PFSK-1 (cell line): ENCODE results near the gene ALDH4A1.

Source experiments
- FOXP2 ChIP-seq: optimal IDR thresholded peaks from 2 replicates; pipeline ENCODE3; 2011; ENCODE audit warnings: borderline replicate concordance, control low read depth, inconsistent platforms; ENCODE audit not compliant: insufficient read depth; ENCODE audit errors: extremely low read length, extremely low read depth
- POLR2AphosphoS5 ChIP-seq: IDR thresholded peaks from 2 replicates; pipeline ENCODE4 v1.6.1; 2012; ENCODE audit warnings: low read depth, mild to moderate bottlenecking, control low read depth, low read length, moderate library complexity
- SIN3A ChIP-seq: IDR thresholded peaks from 2 replicates; pipeline ENCODE4 v1.6.1; 2012; ENCODE audit warnings: mild to moderate bottlenecking, low read length, moderate library complexity, borderline replicate concordance; ENCODE audit not compliant: insufficient read depth
- TAF1 ChIP-seq: IDR thresholded peaks from 2 replicates; pipeline ENCODE4 v1.6.1; 2012; ENCODE audit warnings: low read length, control low read depth, borderline replicate concordance; ENCODE audit not compliant: insufficient read depth
- TF ChIP-seq, protein P1 (sequence below), 2 experiments: IDR thresholded peaks; 2 replicates each; pipeline versions ENCODE4 v1.6.1 to v1.8.0; 2011 to 2012; ENCODE audit warnings: low read depth in 2 of 2, low read length in 2 of 2, control low read depth in 1 of 2, inconsistent platforms in 1 of 2, mild to moderate bottlenecking in 1 of 2, moderate library complexity in 1 of 2; ENCODE audit not compliant: insufficient read depth in 1 of 2

The ALDH4A1 gene

DNA sequence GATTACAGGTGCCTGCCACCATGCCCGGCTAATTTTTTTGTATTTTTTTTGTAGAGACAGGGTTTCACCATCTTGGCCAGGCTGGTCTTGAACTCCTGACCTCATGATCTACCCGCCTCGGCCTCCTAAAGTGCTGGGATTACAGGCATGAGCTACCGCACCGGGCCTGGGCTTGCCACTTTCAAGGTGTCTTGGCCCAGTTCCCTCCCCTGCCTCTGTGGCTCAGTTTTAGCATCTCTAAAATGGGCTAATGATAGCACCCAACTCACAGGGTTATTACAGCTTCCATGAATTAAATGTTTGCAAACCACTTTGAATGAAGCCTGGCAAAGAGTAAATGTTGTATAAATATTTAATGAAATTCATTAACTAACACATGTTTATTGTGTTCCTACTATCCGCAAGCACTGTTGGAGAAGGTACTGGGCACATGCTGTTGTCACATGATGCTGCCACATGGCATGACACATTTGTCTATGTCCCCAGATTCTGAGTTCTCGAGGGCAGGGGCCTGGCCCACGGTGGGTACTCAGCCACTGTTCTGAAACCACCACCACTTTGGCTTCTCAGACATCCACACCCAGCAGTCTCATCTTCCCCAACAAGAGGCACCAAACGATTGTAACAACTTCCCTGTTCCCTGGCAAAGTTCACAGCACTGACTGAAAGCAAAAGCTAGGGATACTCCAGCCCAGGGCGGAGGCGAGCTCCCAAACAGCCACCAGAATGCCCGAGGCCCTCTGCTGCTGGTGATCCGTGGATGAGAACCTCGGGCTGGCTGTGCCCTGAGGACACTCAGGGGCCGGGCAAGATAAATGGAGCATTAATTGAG lies 44.4 kb upstream of the ALDH4A1 start:
- TF ChIP-seq FOXP2 (no peak), TAF1 (no peak), SIN3A (no peak), POLR2AphosphoS5 (no peak)
- TF ChIP-seq, protein P1, sequence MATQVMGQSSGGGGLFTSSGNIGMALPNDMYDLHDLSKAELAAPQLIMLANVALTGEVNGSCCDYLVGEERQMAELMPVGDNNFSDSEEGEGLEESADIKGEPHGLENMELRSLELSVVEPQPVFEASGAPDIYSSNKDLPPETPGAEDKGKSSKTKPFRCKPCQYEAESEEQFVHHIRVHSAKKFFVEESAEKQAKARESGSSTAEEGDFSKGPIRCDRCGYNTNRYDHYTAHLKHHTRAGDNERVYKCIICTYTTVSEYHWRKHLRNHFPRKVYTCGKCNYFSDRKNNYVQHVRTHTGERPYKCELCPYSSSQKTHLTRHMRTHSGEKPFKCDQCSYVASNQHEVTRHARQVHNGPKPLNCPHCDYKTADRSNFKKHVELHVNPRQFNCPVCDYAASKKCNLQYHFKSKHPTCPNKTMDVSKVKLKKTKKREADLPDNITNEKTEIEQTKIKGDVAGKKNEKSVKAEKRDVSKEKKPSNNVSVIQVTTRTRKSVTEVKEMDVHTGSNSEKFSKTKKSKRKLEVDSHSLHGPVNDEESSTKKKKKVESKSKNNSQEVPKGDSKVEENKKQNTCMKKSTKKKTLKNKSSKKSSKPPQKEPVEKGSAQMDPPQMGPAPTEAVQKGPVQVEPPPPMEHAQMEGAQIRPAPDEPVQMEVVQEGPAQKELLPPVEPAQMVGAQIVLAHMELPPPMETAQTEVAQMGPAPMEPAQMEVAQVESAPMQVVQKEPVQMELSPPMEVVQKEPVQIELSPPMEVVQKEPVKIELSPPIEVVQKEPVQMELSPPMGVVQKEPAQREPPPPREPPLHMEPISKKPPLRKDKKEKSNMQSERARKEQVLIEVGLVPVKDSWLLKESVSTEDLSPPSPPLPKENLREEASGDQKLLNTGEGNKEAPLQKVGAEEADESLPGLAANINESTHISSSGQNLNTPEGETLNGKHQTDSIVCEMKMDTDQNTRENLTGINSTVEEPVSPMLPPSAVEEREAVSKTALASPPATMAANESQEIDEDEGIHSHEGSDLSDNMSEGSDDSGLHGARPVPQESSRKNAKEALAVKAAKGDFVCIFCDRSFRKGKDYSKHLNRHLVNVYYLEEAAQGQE (IDR thresholded peaks at IDR 0.05; ENCODE audit: insufficient read depth in 1 of 2, low read depth in 2 of 2, low read length in 2 of 2), result no peak

DNA sequence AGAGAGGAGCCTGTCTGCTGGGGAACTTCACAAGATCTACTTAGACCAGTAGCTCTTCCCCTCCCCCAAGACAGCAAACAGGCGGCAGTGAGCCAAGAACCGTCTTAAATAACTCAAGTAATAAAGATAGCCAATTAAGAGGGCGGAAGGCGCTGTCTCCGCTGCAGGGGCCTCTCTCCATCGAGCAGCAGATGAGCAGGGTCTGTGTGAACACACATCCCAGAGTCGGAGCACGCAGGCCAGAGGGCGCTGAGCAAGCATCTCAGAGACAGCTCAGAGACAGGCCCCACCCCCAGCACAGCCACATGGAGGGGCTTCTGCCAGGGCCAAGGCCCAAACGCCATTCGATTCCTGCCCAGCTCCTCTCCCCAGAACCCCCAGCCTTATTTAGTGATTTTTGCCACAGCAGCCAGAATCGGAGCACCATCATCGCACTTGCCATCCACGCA lies 43.1 kb upstream of the ALDH4A1 start:
- TF ChIP-seq SIN3A (no peak; the same call in 1 of the 2 replicates), TAF1 (no peak), POLR2AphosphoS5 (no peak), FOXP2 (peak; percentile 57)
- TF ChIP-seq, protein P1 (IDR thresholded peaks at IDR 0.05; ENCODE audit: insufficient read depth in 1 of 2, low read depth in 2 of 2, low read length in 2 of 2), result peak in 1 of 2 experiments; percentile 31; a peak in 1 of 4 replicates

DNA sequence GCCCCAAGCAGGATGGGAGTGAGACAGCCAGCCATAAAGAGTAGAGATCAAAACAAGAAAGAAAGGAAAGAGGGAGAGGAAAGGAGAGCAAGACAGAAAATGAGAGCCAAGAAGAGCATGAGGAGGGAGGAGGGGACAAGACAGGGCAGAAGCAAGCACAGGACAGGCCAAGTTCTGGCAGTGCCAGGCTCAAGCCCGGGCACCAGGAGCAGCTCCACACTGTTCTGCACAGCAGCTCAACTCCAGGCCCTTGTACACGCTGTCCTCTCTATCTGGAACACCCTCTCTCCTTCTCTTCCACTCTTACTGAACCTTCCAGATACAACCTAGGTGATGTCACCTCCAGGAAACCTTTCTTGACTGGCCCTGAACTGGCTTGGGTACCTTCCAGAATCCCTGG lies 42.5 kb upstream of the ALDH4A1 start:
- TF ChIP-seq FOXP2, result no peak
- no peak for TF ChIP-seq POLR2AphosphoS5
- no peak for TF ChIP-seq SIN3A
- no peak for TF ChIP-seq TAF1
- TF ChIP-seq, protein P1 (IDR thresholded peaks at IDR 0.05; ENCODE audit: insufficient read depth in 1 of 2, low read depth in 2 of 2, low read length in 2 of 2), result no peak

DNA sequence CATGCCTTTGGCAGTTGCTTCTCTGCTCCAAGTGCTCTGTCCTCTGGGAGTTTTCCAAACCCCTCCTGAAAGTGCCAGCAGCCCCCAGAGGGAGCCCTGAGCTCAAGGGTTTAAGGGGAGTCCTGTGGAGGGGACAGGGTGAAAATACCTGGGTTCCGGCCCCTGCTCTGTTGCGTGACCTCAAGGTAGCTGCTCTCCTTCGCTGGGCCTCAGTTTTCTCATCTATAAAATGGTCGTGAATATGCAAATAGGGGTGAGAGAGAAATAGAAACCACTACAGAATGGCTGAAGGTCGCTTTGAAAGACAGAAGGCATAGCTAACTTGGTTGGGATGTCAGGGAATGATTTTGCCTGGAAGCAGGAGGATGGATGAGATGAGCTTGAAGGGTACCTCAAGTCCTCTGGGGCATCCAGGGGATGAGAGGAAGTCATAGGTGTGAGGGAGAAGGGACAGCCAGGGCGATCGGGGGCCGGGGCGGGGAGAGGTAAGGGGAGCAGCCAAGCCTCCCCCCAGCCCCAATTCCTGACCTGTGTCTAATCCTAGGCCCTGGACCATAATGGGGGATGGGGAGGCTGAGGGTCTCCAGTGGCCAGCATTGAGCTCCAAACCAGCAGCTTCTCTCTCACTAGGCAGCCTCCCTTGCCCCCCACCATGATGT lies 41.7 kb upstream of the ALDH4A1 start:
- TF ChIP-seq FOXP2 (no peak), POLR2AphosphoS5 (no peak), SIN3A (no peak), TAF1 (no peak)
- TF ChIP-seq, protein P1 (IDR thresholded peaks at IDR 0.05; ENCODE audit: insufficient read depth in 1 of 2, low read depth in 2 of 2, low read length in 2 of 2), result no peak
